RWPE1 (cell line): ENCODE measurements around the gene APH1B.
"Not testable (repeated sequence)": the region's sequence is repeated elsewhere in the genome, so short reads cannot be mapped to it uniquely, and the experiment has no call there.

Experiments
- CTCF ChIA-PET: fragments of 350-600 bp; sonication (Branson Sonifier 250); formaldehyde crosslinking; extraction: SDS; loops from one replicate; lab custom pipeline; 2021; lab: Yijun Ruan, JAX
- POLR2A ChIA-PET: fragments of 400-600 bp; formaldehyde crosslinking; extraction: SDS; loops from one replicate; lab custom pipeline; 2020; ENCODE audit warnings: antibody characterized with exemption; ENCODE audit not compliant: low non-redundant PET; lab: Yijun Ruan, JAX
- DNase-seq: peaks from one replicate; pipeline ENCODE4 v3.0.0; 2012; ENCODE audit warnings: low spot score
- H3K27ac ChIP-seq: fragments of 450-650 bp; 2 replicates; pipeline ENCODE4 v1.5.1; 2017
- CTCF ChIP-seq: fragments of 450-650 bp; conservative IDR thresholded peaks from 2 replicates; pipeline ENCODE4 v1.5.1; 2017; ENCODE audit warnings: low read depth, mild to moderate bottlenecking

Gene APH1B

GRCh38 chr15:63233667-63234423 lies 43.6 kb upstream of the APH1B start:
- DNase-seq: no peak
- ChIA-PET CTCF (interaction anchor here (0.6 to 0.7 kb wide), 2 partner anchors 53 to 915 kb away, joined by 3 to 4 read pairs; no protein-coding TSS in a partner anchor), POLR2A (no interaction called here)
- TF ChIP-seq CTCF: no peak
- peak overlapping the region; percentile 71 for H3K27ac ChIP-seq

DNA sequence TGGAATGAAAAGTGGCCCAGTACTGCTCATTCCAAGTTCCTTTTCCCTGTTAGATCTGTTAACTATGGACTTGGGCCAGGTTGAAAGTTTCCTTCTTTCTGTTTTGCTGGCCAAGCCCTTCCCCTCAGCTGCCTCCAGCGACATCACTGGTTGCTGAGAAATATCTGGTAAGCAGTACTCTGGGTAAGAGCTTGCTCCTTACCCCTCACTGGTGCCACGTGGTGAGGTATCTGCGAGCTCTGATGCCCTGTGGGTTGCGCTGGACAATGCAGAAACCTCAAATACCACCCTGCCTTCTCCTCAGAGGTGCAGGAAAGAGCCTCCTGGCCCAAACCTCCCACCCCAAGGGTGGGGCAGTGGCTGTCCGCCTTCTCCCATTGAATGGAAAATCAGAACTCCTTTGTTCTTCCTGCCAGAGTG lies 42.9 kb upstream of the APH1B start:
- POLR2A ChIA-PET: no interaction called here
- no peak for DNase-seq
- peak overlapping the region; percentile 71 for H3K27ac ChIP-seq
- TF ChIP-seq CTCF: no peak
- CTCF ChIA-PET: interaction anchor here (0.6 kb wide), 1 partner anchor 915 kb away, joined by 4 read pairs; no protein-coding TSS in a partner anchor

GRCh38 chr15:63236272-63236671 lies 41.1 kb upstream of the APH1B start:
- H3K27ac ChIP-seq: no peak overlapping the region
- ChIA-PET POLR2A (no interaction called here), CTCF (no interaction called here)
- no peak for TF ChIP-seq CTCF
- peak; percentile 52 for DNase-seq

DNA sequence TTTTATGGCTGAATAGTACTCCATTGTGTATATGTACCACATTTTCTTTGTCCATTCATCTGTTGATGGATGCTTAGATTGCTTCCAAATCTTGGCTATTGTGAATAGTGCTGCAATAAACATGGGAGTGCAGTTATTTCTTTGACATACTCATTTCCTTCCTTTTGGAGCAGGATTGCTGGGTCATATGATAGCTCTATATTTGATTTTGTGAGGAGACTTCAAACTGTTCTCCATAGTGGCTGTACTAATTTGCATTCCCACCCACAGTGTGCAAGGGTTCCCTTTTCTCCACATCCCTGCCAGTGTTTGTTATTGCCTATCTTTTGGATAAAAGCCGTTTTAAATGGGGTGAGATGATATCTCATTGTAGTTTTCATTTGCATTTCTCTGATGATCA lies 40.3 kb upstream of the APH1B start:
- DNase-seq, CTCF ChIA-PET, POLR2A ChIA-PET: not testable (repeated sequence)

GRCh38 chr15:63238171-63238570 lies 39.2 kb upstream of the APH1B start:
- TF ChIP-seq CTCF: no peak
- no peak overlapping the region; the same call in 1 of the 2 replicates for H3K27ac ChIP-seq
- no peak for DNase-seq
- ChIA-PET CTCF (interaction anchor here (0.5 kb wide), 1 partner anchor 98 kb away, joined by 3 read pairs; no protein-coding TSS in a partner anchor), POLR2A (no interaction called here)

More for the DNA sequence above, 40.3 kb upstream of the APH1B start:
- H3K27ac ChIP-seq: not testable (repeated sequence)

DNA sequence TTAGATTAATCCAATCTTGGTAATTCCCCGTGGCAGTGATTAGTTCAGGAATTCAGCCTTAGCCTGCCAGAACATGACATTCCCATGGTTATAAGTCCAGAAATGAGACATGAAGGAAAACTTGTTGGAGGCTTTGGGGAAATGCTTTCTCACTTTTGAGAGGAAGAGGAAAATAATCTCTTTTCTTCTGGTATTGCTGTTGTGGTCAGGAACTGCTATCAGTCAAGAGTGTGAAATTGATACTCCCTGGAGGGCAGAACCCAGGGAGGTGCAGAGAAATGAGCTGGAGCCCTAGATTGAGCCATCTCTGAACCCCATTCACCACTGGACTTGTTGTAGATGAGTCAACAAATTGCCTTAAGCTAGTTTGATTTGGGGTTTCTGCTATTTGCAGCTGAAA lies 38.6 kb upstream of the APH1B start:
- no peak for TF ChIP-seq CTCF
- H3K27ac ChIP-seq: no peak overlapping the region
- POLR2A ChIA-PET: no interaction called here
- CTCF ChIA-PET: interaction anchor here (0.5 to 0.6 kb wide), 2 partner anchors 593 to 1359 kb away, joined by 3 read pairs; no protein-coding TSS in a partner anchor
- DNase-seq: peak; percentile 71

GRCh38 chr15:63240109-63240508 lies 37.3 kb upstream of the APH1B start:
- ChIA-PET CTCF (interaction anchor here (0.6 to 0.7 kb wide), 2 partner anchors 10 to 289 kb away, joined by 3 to 5 read pairs; no protein-coding TSS in a partner anchor), POLR2A (no interaction called here)
- no peak for TF ChIP-seq CTCF
- H3K27ac ChIP-seq: no peak overlapping the region
- no peak for DNase-seq
